Epithelial cell of esophagus (primary cell): ENCODE measurements around the gene ERC2.

ENCODE experiments used
- DNase-seq: peaks from one replicate; pipeline ENCODE4 v3.0.0; 2010; ENCODE audit warnings: low read depth
- H3K4me3 ChIP-seq: 2 replicates; pipeline ENCODE4 v1.5.1; 2011; ENCODE audit warnings: mild to moderate bottlenecking, low read length, control low read depth
- CTCF ChIP-seq: IDR thresholded peaks from 2 replicates; pipeline ENCODE4 v1.5.1; 2011; ENCODE audit warnings: low read depth, mild to moderate bottlenecking, low read length, control low read depth, inconsistent platforms; ENCODE audit not compliant: insufficient read depth; ENCODE audit errors: missing control alignments

ERC2 gene

GRCh38 chr3:55571216-55571813, 897.0 kb downstream of the ERC2 start:
- no peak for TF ChIP-seq CTCF
- DNase-seq, result no peak
- no peak overlapping the region for H3K4me3 ChIP-seq

- DNase-seq, result no peak
- TF ChIP-seq CTCF, result no peak
These were observed 898.0 kb downstream of the ERC2 start for GRCh38 chr3:55570271-55570711.

GRCh38 chr3:55569033-55569599, 899.2 kb downstream of the ERC2 start:
- TF ChIP-seq CTCF, result no peak
- DNase-seq, result no peak
- H3K4me3 ChIP-seq, result no peak overlapping the region

More at GRCh38 chr3:55570271-55570711, 898.0 kb downstream of the ERC2 start:
- no peak overlapping the region for H3K4me3 ChIP-seq

- DNase-seq, result no peak
- TF ChIP-seq CTCF, result no peak
- no peak overlapping the region for H3K4me3 ChIP-seq
These were observed 900.7 kb downstream of the ERC2 start for GRCh38 chr3:55567615-55568014.

GRCh38 chr3:55567121-55567520, 901.1 kb downstream of the ERC2 start:
- DNase-seq, result no peak
- TF ChIP-seq CTCF, result no peak
- H3K4me3 ChIP-seq, result no peak overlapping the region

GRCh38 chr3:55565521-55565920, 902.7 kb downstream of the ERC2 start:
- TF ChIP-seq CTCF, result no peak
- DNase-seq, result no peak
- no peak overlapping the region for H3K4me3 ChIP-seq

GRCh38 chr3:55564726-55565125, 903.5 kb downstream of the ERC2 start:
- no peak for TF ChIP-seq CTCF
- no peak for DNase-seq
- H3K4me3 ChIP-seq, result no peak overlapping the region
